Measurements from ENCODE around the gene ARL16.

The ARL16 gene

DNA sequence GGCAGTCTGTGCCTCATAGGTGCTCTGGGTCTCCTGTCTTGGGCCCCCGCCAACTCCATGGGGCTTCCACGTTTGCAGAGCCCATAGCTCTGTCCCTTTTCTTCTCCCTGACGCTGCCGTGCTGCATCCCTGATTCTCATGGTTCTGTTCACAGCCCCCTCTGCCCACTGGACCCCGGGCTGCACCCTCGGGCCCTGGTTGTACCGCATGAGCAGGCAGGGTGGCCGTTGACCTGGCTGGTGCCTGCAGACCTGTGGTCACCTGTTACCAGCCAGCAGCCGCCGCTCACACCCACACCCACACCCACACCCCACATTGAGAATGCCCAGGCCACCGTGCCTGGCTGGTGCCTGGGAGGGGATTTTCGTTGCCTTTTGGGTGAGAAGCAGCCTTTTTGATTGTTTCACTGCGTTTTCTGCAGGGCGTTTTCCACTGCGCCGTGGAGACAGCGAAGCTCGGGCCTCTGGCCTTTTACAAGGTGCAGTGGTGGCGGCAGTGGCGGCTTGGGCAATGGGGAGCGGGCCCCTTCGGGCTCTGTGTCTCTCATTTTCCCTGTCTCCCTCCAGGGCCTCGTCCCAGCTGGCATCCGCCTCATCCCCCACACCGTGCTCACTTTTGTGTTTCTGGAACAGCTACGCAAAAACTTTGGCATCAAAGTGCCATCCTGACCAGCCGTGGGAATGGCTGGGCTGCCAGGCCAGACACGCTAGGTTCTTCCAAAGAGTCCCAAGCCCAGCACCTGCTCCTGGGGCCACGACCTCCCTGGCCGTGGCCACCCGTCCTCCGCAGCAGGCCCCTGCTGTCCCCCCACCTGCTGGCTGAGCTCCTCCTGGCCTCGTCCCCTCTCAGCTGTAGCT, 36.0 kb upstream of the ARL16 start:
- Histone ChIP-seq H3K4me3 (no peak overlapping the region), H3K27ac (no peak overlapping the region), H3K36me3 (ENCODE audit: insufficient read depth, low read length) (no peaks in the 10 kb centered on the region; the same call in 1 of the 2 replicates), H3K9me3 (ENCODE audit: low read depth, low read length) (no peaks in the 10 kb centered on the region), H3K9ac (ENCODE audit: insufficient read length) (no peak overlapping the region)
- TF ChIP-seq EZH2 (IDR thresholded peaks at IDR 0.05) (no peak), POLR2AphosphoS5 (IDR thresholded peaks at IDR 0.05; ENCODE audit: borderline replicate concordance, low read depth, low read length) (no peak), FOXP2 (optimal IDR thresholded peaks at IDR 0.05; ENCODE audit: control extremely low read depth, extremely low read length, insufficient read depth) (no peak)
- no peak for DNase-seq (ENCODE audit: low read depth, low spot score)

DNA sequence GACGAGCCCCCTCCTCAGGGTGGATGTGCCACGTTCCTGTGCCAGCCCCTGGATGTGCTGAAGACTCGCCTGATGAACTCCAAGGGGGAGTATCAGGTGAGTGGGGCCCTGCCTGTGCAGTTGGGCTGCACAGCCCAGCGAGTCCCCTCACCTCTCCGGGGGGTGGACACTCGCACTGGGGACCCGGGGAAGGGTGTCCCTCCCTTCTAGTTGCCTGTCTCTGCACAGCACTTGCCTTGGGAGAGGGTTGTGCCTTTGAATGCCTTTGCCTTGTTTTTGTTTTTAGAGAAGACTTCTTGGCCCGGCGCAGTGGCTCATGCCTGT, 34.1 kb upstream of the ARL16 start:
- TF ChIP-seq POLR2AphosphoS5 (IDR thresholded peaks at IDR 0.05; ENCODE audit: borderline replicate concordance, low read depth, low read length) (no peak), EZH2 (IDR thresholded peaks at IDR 0.05) (no peak), FOXP2 (optimal IDR thresholded peaks at IDR 0.05; ENCODE audit: control extremely low read depth, extremely low read length, insufficient read depth) (no peak)
- Histone ChIP-seq H3K4me3 (no peak overlapping the region), H3K36me3 (ENCODE audit: insufficient read depth, low read length) (no peaks in the 10 kb centered on the region; the same call in 1 of the 2 replicates), H3K9ac (ENCODE audit: insufficient read length) (no peak overlapping the region), H3K27ac (no peak overlapping the region), H3K9me3 (ENCODE audit: low read depth, low read length) (no peaks in the 10 kb centered on the region)
- DNase-seq (ENCODE audit: low read depth, low spot score): no peak

DNA sequence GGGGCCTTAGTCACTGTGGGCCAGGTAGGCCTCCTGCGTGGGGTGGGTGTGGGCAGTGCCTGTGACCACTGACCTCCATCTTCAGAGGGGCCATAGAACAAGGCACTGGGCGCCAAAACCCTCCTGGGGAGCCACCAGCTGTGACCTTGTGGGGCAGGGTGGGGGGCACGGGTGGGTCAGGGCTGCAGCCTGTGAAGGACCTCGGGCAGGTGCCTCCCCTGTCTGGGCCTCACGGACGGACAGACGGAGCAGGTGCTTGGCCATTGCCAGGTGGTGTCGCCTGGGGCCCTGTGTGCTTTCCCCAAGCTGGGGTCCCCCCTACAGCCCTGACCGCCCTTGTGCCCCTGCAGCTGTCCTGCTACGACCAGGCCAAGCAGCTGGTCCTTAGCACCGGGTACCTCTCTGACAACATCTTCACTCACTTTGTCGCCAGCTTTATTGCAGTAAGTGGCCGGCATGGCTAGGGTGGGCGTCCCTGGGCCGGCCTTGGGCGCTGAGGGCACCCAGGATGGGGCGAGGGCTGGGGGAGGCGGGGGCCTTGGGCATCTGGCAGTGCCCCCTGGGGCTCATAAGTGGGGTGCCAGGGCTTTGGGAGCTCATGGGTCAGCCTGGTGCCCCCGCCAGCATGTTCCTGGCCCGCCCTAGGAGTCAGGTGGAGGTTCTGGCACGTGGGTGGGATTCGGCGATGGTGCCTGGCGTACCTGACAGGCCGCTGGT, 33.6 kb upstream of the ARL16 start:
- no peak for TF ChIP-seq FOXP2 (optimal IDR thresholded peaks at IDR 0.05; ENCODE audit: control extremely low read depth, extremely low read length, insufficient read depth)
- no peak for TF ChIP-seq POLR2AphosphoS5 (IDR thresholded peaks at IDR 0.05; ENCODE audit: borderline replicate concordance, low read depth, low read length)
- no peak for TF ChIP-seq EZH2 (IDR thresholded peaks at IDR 0.05)
- DNase-seq (ENCODE audit: low read depth, low spot score): no peak
- H3K9ac ChIP-seq (ENCODE audit: insufficient read length): no peak overlapping the region
- H3K9me3 ChIP-seq (ENCODE audit: low read depth, low read length): no peaks in the 10 kb centered on the region
- no peak overlapping the region for H3K4me3 ChIP-seq
- H3K36me3 ChIP-seq (ENCODE audit: insufficient read depth, low read length): no peaks in the 10 kb centered on the region; the same call in 1 of the 2 replicates
- no peak overlapping the region for H3K27ac ChIP-seq

DNA sequence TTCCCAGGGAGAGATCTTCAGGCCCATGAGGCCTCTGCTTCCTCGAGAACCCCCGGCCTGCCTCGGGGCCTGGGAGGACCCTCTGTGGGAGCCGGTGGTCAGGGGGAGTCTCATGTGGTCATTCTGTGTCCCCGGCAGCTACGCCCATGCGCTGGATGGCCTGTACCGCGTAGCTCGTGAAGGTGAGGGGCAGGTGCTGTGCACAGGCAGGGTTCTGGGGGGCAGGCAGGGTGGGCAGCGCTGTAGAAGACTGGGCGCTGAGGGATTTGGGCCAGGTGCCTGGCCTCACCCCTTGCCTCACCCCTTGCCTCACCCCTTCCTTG, 33.0 kb upstream of the ARL16 start:
- no peak for DNase-seq (ENCODE audit: low read depth, low spot score)
- H3K9ac ChIP-seq (ENCODE audit: insufficient read length): no peak overlapping the region
- H3K36me3 ChIP-seq (ENCODE audit: insufficient read depth, low read length): no peaks in the 10 kb centered on the region; the same call in 1 of the 2 replicates
- H3K9me3 ChIP-seq (ENCODE audit: low read depth, low read length): no peaks in the 10 kb centered on the region
- no peak overlapping the region for H3K4me3 ChIP-seq
- no peak for TF ChIP-seq FOXP2 (optimal IDR thresholded peaks at IDR 0.05; ENCODE audit: control extremely low read depth, extremely low read length, insufficient read depth)
- TF ChIP-seq POLR2AphosphoS5 (IDR thresholded peaks at IDR 0.05; ENCODE audit: borderline replicate concordance, low read depth, low read length): no peak
- no peak for TF ChIP-seq EZH2 (IDR thresholded peaks at IDR 0.05)
- no peak overlapping the region for H3K27ac ChIP-seq

DNA sequence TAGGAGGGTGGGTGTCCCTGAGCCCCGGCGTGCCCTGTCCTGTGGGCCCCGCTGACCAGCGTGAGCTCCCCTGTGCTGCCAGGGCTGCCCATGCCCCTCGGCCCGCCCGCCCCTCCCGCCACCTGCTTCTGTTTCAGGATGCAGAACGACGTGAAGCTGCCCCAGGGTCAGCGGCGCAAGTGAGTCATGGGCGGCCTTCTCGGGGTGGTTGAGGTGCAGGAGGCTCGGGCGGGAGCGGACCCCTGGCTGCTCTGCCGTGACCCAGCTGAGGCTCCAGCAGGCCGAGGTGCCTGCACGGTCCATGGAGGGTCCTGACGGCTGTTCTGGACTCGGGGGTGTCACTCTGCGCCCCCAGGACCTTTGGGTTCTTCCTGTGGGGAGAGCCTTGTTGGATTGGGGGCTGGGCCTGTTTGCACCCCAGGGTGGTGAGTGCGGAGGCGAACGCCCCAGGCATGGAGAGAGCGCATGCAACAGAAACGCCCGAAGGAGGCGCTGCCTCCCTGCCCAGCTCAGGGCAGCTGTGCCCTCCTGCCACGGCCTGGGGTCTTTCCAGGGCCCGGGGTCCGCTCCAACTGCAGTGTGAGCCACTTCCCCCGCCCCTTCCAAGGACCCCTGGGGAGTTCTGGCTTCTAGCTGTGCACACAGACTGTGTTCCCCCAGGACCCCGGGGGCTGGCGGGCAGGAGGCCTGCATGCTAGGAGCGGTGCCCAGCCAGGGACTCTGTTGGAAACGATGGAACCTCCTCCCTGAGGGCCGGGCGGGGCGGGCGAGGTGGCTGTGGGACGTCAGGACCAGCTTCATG, 32.5 kb upstream of the ARL16 start:
- H3K27ac ChIP-seq: no peak overlapping the region
- DNase-seq (ENCODE audit: low read depth, low spot score): no peak
- TF ChIP-seq POLR2AphosphoS5 (IDR thresholded peaks at IDR 0.05; ENCODE audit: borderline replicate concordance, low read depth, low read length) (no peak), FOXP2 (optimal IDR thresholded peaks at IDR 0.05; ENCODE audit: control extremely low read depth, extremely low read length, insufficient read depth) (no peak)
- no peak overlapping the region for H3K4me3 ChIP-seq
- H3K9ac ChIP-seq (ENCODE audit: insufficient read length): no peak overlapping the region
- no peaks in the 10 kb centered on the region; the same call in 1 of the 2 replicates for H3K36me3 ChIP-seq (ENCODE audit: insufficient read depth, low read length)
- H3K9me3 ChIP-seq (ENCODE audit: low read depth, low read length): no peaks in the 10 kb centered on the region

DNA sequence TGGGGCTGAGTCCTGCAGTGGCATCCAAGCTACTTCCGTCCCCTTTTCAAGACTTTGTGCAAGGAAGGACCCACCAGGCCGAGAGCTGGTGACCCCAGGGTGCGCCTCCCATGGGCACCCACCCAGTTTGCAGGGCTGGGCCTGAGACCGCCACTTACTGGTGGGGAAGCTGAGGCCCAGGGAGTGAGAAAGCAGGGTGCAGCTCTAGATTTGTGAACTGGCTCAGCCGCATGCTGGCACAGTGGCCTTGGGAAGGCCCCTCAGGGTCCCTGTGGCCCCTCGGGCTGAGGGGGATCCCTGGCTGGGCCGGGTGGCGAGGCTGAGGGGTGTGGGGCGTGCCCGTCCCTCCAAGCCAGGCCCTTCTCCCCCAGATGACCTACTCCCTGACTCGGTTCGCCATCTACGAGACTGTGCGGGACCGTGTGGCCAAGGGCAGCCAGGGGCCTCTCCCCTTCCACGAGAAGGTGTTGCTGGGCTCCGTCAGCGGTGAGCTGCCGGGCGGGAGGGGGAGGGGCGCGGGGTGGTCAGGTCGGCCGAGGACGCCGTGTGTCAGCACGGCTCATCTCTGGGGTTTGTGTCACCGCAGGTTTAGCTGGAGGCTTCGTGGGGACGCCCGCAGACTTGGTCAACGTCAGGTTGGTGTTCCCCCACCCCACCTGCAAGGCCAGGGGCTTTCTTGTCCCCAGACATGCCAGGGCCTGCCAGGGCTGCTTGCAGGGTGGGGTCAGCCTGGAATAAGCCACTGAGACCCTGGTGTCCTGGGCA, 31.7 kb upstream of the ARL16 start:
- TF ChIP-seq FOXP2 (optimal IDR thresholded peaks at IDR 0.05; ENCODE audit: control extremely low read depth, extremely low read length, insufficient read depth) (no peak), POLR2AphosphoS5 (IDR thresholded peaks at IDR 0.05; ENCODE audit: borderline replicate concordance, low read depth, low read length) (no peak), EZH2 (IDR thresholded peaks at IDR 0.05) (no peak)
- no peak overlapping the region for H3K4me3 ChIP-seq
- no peak overlapping the region for H3K27ac ChIP-seq
- H3K9ac ChIP-seq (ENCODE audit: insufficient read length): no peak overlapping the region
- no peaks in the 10 kb centered on the region for H3K9me3 ChIP-seq (ENCODE audit: low read depth, low read length)
- DNase-seq (ENCODE audit: low read depth, low spot score): no peak
- H3K36me3 ChIP-seq (ENCODE audit: insufficient read depth, low read length): no peaks in the 10 kb centered on the region; the same call in 1 of the 2 replicates

DNA sequence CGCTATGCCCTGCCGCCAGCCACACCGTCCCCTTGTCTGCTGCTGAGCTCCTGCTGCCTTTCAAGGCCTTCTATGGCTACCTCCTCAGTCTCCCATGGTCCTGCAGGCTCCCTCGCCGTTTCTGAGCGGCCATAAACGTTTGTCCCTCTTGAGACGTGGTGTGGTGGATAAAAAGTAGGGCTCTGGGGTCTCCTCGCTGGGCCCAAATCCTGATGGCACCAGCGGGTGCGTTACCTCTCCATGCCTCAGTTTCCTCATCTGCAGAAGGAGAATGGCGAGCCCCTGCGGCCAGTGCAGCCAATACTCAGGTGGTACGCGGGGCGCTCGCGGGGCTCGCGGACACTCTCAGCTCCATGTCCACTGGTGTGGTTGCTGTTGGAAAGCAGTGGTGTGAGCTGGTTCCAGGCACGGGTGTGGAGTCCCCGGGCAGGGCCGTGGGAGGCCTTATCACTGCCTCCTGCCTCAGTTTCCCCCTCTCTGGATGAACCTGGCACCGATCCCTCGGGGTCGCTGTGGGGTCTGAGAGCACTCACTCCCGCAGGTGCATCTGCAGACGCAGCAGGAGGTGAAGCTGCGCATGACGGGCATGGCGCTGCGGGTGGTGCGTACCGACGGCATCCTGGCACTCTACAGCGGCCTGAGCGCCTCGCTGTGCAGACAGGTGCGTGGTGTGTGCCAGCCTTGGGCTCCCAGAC, 31.0 kb upstream of the ARL16 start:
- no peaks in the 10 kb centered on the region; the same call in 1 of the 2 replicates for H3K36me3 ChIP-seq (ENCODE audit: insufficient read depth, low read length)
- no peak for DNase-seq (ENCODE audit: low read depth, low spot score)
- no peak overlapping the region for H3K27ac ChIP-seq
- no peaks in the 10 kb centered on the region for H3K9me3 ChIP-seq (ENCODE audit: low read depth, low read length)
- H3K4me3 ChIP-seq: no peak overlapping the region
- TF ChIP-seq EZH2 (IDR thresholded peaks at IDR 0.05): no peak
- TF ChIP-seq FOXP2 (optimal IDR thresholded peaks at IDR 0.05; ENCODE audit: control extremely low read depth, extremely low read length, insufficient read depth): no peak
- no peak for TF ChIP-seq POLR2AphosphoS5 (IDR thresholded peaks at IDR 0.05; ENCODE audit: borderline replicate concordance, low read depth, low read length)
- H3K9ac ChIP-seq (ENCODE audit: insufficient read length): no peak overlapping the region
